GM18505 (cell line): ENCODE results near the gene SERPINE2.
"Not testable (repeated sequence)": the region's sequence is repeated elsewhere in the genome, so short reads cannot be mapped to it uniquely, and the experiment has no call there.

Experiments used
- ATAC-seq: cut with Tn5 transposase; IDR thresholded peaks from one replicate; pipeline ENCODE4 v1.9.1; 2021; ENCODE audit not compliant: unreplicated experiment
- POLR2A ChIP-seq: IDR thresholded peaks from 4 replicates; pipeline ENCODE4 v1.6.1; 2011; ENCODE audit warnings: borderline replicate concordance; ENCODE audit not compliant: insufficient read depth, insufficient read length; ENCODE audit errors: extremely low read depth

The SERPINE2 gene

GRCh38 chr2:224016963-224017362 is 22.1 kb downstream of the SERPINE2 start:
- ATAC-seq, result no peak
- TF ChIP-seq POLR2A, result no peak

- ATAC-seq, result no peak
Observed at GRCh38 chr2:224014336-224014735, 24.8 kb downstream of the SERPINE2 start.

GRCh38 chr2:224011837-224012236 is 27.2 kb downstream of the SERPINE2 start:
- no peak for ATAC-seq
- TF ChIP-seq POLR2A, result no peak

More at GRCh38 chr2:224014336-224014735, 24.8 kb downstream of the SERPINE2 start:
- no peak for TF ChIP-seq POLR2A

- no peak for ATAC-seq
- no peak for TF ChIP-seq POLR2A
Observed at GRCh38 chr2:224009605-224010315, 29.3 kb downstream of the SERPINE2 start.

GRCh38 chr2:224008702-224009261 is 30.3 kb downstream of the SERPINE2 start:
- TF ChIP-seq POLR2A, result no peak
- no peak for ATAC-seq

GRCh38 chr2:224004105-224004695 is 34.9 kb downstream of the SERPINE2 start:
- no peak for TF ChIP-seq POLR2A

GRCh38 chr2:224000662-224001061 is 38.4 kb downstream of the SERPINE2 start:
- ATAC-seq, result not testable (repeated sequence)

More at GRCh38 chr2:224004105-224004695, 34.9 kb downstream of the SERPINE2 start:
- ATAC-seq, result no peak

- TF ChIP-seq POLR2A, result no peak
- no peak for ATAC-seq
Observed at GRCh38 chr2:223999862-224000261, 39.2 kb downstream of the SERPINE2 start.

- ATAC-seq, result no peak
- no peak for TF ChIP-seq POLR2A
Observed at GRCh38 chr2:223998948-223999347, 40.1 kb downstream of the SERPINE2 start.

GRCh38 chr2:223997938-223998337 is 41.1 kb downstream of the SERPINE2 start:
- no peak for ATAC-seq
- no peak for TF ChIP-seq POLR2A

GRCh38 chr2:223996391-223996790 is 42.7 kb downstream of the SERPINE2 start:
- no peak for ATAC-seq
- no peak for TF ChIP-seq POLR2A

- ATAC-seq, result no peak
- no peak for TF ChIP-seq POLR2A
Observed at GRCh38 chr2:223995569-223995968, 43.5 kb downstream of the SERPINE2 start.

GRCh38 chr2:223994562-223995162 is 44.4 kb downstream of the SERPINE2 start:
- no peak for ATAC-seq
- TF ChIP-seq POLR2A, result no peak
